HepG2 (cell line): Measurements from ENCODE around the gene TTLL8. TPM values are rescaled to one million over a fixed set of nuclear protein-coding genes. Genes with fewer than 3 reads are reported as not detected.

Source experiments
- ATF1 ChIP-seq: IDR thresholded peaks from 2 replicates; pipeline ENCODE4 v1.6.1; 2016; ENCODE audit warnings: mild to moderate bottlenecking, control low read depth
- CHCHD3 ChIP-seq: sonication (generic); formaldehyde crosslinking; IDR thresholded peaks from 2 replicates; pipeline ENCODE4 v1.8.0; 2022; ENCODE audit warnings: mild to moderate bottlenecking, missing genetic modification reagents, moderate library complexity
- GTF3A ChIP-seq: sonication (generic); formaldehyde crosslinking; conservative IDR thresholded peaks from 2 replicates; pipeline ENCODE4 v1.4.0; 2020; ENCODE audit warnings: mild to moderate bottlenecking, missing genetic modification reagents
- HOXA5 ChIP-seq: sonication (generic); formaldehyde crosslinking; IDR thresholded peaks from 2 replicates; pipeline ENCODE4 v1.4.0; 2020; ENCODE audit warnings: missing genetic modification reagents
- NFKB2 ChIP-seq: sonication (generic); formaldehyde crosslinking; IDR thresholded peaks from 2 replicates; pipeline ENCODE4 v1.4.0; 2020; ENCODE audit warnings: missing genetic modification reagents, borderline replicate concordance
- NKX3-1 ChIP-seq: sonication (generic); formaldehyde crosslinking; IDR thresholded peaks from 2 replicates; pipeline ENCODE4 v1.5.0; 2020; ENCODE audit warnings: missing genetic modification reagents
- PRMT3 ChIP-seq: sonication (generic); formaldehyde crosslinking; IDR thresholded peaks from 2 replicates; pipeline ENCODE4 v1.8.1; 2022; ENCODE audit warnings: low read depth, mild to moderate bottlenecking, moderate library complexity, missing genetic modification reagents, borderline replicate concordance
- SCMH1 ChIP-seq: sonication (generic); formaldehyde crosslinking; IDR thresholded peaks from 2 replicates; pipeline ENCODE4 v1.9.0; 2021; ENCODE audit warnings: missing genetic modification reagents, mild to moderate bottlenecking, borderline replicate concordance
- SMAD1 ChIP-seq: sonication (generic); formaldehyde crosslinking; IDR thresholded peaks from 2 replicates; pipeline ENCODE4 v1.4.0; 2020; ENCODE audit warnings: missing genetic modification reagents, low read depth, mild to moderate bottlenecking, borderline replicate concordance
- SMARCC2 ChIP-seq: fragments of 450-650 bp; IDR thresholded peaks from 2 replicates; pipeline ENCODE4 v1.6.1; 2017; ENCODE audit warnings: antibody characterized with exemption, mild to moderate bottlenecking
- TCF12 ChIP-seq, 2 experiments: fragments of 450-650 bp in 1 of 2; sonication (generic) in 1 of 2; formaldehyde crosslinking in 1 of 2; IDR thresholded peaks; 2 replicates each; pipeline versions ENCODE4 v1.6.1 to v1.8.0; 2017 to 2022; ENCODE audit warnings: antibody characterized with exemption in 1 of 2, mild to moderate bottlenecking in 1 of 2, missing genetic modification reagents in 1 of 2, moderate library complexity in 1 of 2
- TEF ChIP-seq: sonication (generic); formaldehyde crosslinking; IDR thresholded peaks from 2 replicates; pipeline ENCODE4 v1.5.0; 2020; ENCODE audit warnings: missing genetic modification reagents
- U2AF2 ChIP-seq: fragments of 200-400 bp; formaldehyde crosslinking; IDR thresholded peaks from 2 replicates; pipeline ENCODE4 v1.6.1; 2017; ENCODE audit warnings: low read depth, mild to moderate bottlenecking, low read length
- ZFP36L2 ChIP-seq: sonication (generic); formaldehyde crosslinking; IDR thresholded peaks from 2 replicates; pipeline ENCODE4 v1.4.0; 2020; ENCODE audit warnings: missing genetic modification reagents
- ZKSCAN5 ChIP-seq: sonication (generic); formaldehyde crosslinking; IDR thresholded peaks from 2 replicates; pipeline ENCODE4 v1.5.1; 2020; ENCODE audit warnings: mild to moderate bottlenecking, missing genetic modification reagents
- ZNF10 ChIP-seq: sonication (generic); formaldehyde crosslinking; IDR thresholded peaks from 2 replicates; pipeline ENCODE4 v1.4.0; 2020; ENCODE audit warnings: mild to moderate bottlenecking, low read depth, missing genetic modification reagents, borderline replicate concordance
- ZNF513 ChIP-seq: sonication (generic); formaldehyde crosslinking; conservative IDR thresholded peaks from 2 replicates; pipeline ENCODE4 v1.5.0; 2020; ENCODE audit warnings: missing genetic modification reagents
- ZNF552 ChIP-seq: sonication (generic); formaldehyde crosslinking; IDR thresholded peaks from 2 replicates; pipeline ENCODE4 v1.9.0; 2022; ENCODE audit warnings: missing genetic modification reagents, mild to moderate bottlenecking, borderline replicate concordance
- ZNF749 ChIP-seq: sonication (generic); formaldehyde crosslinking; IDR thresholded peaks from 2 replicates; pipeline ENCODE4 v1.8.0; 2022; ENCODE audit warnings: mild to moderate bottlenecking, missing genetic modification reagents, moderate library complexity, borderline replicate concordance
- polyA plus RNA-seq, 8 experiments: library from polyadenylated mRNA; depleted of rRNA in 3 of 8; stranded (reverse) in 7 of 8; unstranded in 1 of 8; fragments of >200 nt; fragmentation: Illumina TruSeq in 4 of 8; extraction: Trizol in 4 of 8; gene quantifications; 2 replicates each; pipeline versions ENCODE4 v1.2.1 to v1.2.3, GENCODE V29; 2011 to 2016; ENCODE audit warnings: low read depth in 4 of 8, missing spikeins in 1 of 8, mixed read lengths in 1 of 8; ENCODE audit not compliant: insufficient read depth in 1 of 8
- total RNA-seq, 5 experiments: library from RNA; depleted of rRNA; stranded (reverse); fragments of >200 nt; fragmentation: Illumina TruSeq; extraction: Trizol; gene quantifications; 2 replicates each; pipeline ENCODE4 v1.2.3, GENCODE V29; 2016; ENCODE audit warnings: low read depth in 1 of 5
- TF ChIP-seq, protein P1 (sequence below): sonication (generic); formaldehyde crosslinking; IDR thresholded peaks from 2 replicates; pipeline ENCODE4 v1.4.0; 2020; ENCODE audit warnings: missing genetic modification reagents, low read depth, mild to moderate bottlenecking, borderline replicate concordance
- TF ChIP-seq, protein P2 (sequence below): sonication (generic); formaldehyde crosslinking; IDR thresholded peaks from 2 replicates; pipeline ENCODE4 v1.4.0; 2020; ENCODE audit warnings: missing genetic modification reagents
- TF ChIP-seq, protein P3 (sequence below): sonication (generic); formaldehyde crosslinking; IDR thresholded peaks from 2 replicates; pipeline ENCODE4 v1.4.0; 2020; ENCODE audit warnings: missing genetic modification reagents

TTLL8 gene
- total and polyA plus RNA-seq, 2 of the 13 experiments (the other 11 are each of a cell fraction or from before 2014, with no cell fraction given): not detected

- no peak for TF ChIP-seq ZNF513 (CRISPR knock-in tag)
- TF ChIP-seq ZKSCAN5 (CRISPR knock-in tag): no peak
- TF ChIP-seq U2AF2: peak; percentile 59; the same call in 1 of the 2 replicates
- TF ChIP-seq CHCHD3 (CRISPR knock-in tag): peak; percentile 80; the same call in 1 of the 2 replicates
- TF ChIP-seq SCMH1 (CRISPR knock-in tag): no peak
- peak; percentile 67; the same call in 1 of the 2 replicates for TF ChIP-seq HOXA5
- TF ChIP-seq NKX3-1 (CRISPR knock-in tag): peak; percentile 61; the same call in 1 of the 2 replicates
- no peak for TF ChIP-seq SMARCC2
- TF ChIP-seq, protein P1, sequence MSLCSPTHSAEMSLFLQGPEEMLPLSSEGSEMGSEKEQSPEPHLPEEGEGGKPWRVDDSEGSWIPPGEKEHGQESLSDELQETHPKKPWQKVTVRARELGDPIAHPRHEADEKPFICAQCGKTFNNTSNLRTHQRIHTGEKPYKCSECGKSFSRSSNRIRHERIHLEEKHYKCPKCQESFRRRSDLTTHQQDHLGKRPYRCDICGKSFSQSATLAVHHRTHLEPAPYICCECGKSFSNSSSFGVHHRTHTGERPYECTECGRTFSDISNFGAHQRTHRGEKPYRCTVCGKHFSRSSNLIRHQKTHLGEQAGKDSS (CRISPR knock-in tag): peak; percentile 95
- no peak for TF ChIP-seq ZNF552
- TF ChIP-seq ZNF749 (CRISPR knock-in tag): 0 out of 2 replicates have a peak, but pooled peaks have one; percentile 65
- TF ChIP-seq NFKB2 (CRISPR knock-in tag): peak; percentile 84; the same call in 1 of the 2 replicates
- peak; percentile 23; the same call in 1 of the 2 replicates for TF ChIP-seq TEF (CRISPR knock-in tag)
- no peak for TF ChIP-seq TCF12 (IDR thresholded peaks at IDR 0.05)
- no peak for TF ChIP-seq TCF12 (CRISPR knock-in tag; IDR thresholded peaks at IDR 0.05)
- TF ChIP-seq GTF3A: 0 out of 2 replicates have a peak, but pooled peaks have one; percentile 47
- peak; percentile 85 for TF ChIP-seq ATF1 (CRISPR knock-in tag)
- TF ChIP-seq, protein P2, sequence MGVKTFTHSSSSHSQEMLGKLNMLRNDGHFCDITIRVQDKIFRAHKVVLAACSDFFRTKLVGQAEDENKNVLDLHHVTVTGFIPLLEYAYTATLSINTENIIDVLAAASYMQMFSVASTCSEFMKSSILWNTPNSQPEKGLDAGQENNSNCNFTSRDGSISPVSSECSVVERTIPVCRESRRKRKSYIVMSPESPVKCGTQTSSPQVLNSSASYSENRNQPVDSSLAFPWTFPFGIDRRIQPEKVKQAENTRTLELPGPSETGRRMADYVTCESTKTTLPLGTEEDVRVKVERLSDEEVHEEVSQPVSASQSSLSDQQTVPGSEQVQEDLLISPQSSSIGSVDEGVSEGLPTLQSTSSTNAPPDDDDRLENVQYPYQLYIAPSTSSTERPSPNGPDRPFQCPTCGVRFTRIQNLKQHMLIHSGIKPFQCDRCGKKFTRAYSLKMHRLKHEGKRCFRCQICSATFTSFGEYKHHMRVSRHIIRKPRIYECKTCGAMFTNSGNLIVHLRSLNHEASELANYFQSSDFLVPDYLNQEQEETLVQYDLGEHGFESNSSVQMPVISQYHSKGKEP (CRISPR knock-in tag): no peak
- no peak for TF ChIP-seq ZFP36L2 (CRISPR knock-in tag)
- TF ChIP-seq SMAD1 (CRISPR knock-in tag): no peak
- TF ChIP-seq PRMT3 (CRISPR knock-in tag): peak; percentile 49; the same call in 1 of the 2 replicates
- TF ChIP-seq ZNF10 (CRISPR knock-in tag): no peak
- TF ChIP-seq, protein P3, sequence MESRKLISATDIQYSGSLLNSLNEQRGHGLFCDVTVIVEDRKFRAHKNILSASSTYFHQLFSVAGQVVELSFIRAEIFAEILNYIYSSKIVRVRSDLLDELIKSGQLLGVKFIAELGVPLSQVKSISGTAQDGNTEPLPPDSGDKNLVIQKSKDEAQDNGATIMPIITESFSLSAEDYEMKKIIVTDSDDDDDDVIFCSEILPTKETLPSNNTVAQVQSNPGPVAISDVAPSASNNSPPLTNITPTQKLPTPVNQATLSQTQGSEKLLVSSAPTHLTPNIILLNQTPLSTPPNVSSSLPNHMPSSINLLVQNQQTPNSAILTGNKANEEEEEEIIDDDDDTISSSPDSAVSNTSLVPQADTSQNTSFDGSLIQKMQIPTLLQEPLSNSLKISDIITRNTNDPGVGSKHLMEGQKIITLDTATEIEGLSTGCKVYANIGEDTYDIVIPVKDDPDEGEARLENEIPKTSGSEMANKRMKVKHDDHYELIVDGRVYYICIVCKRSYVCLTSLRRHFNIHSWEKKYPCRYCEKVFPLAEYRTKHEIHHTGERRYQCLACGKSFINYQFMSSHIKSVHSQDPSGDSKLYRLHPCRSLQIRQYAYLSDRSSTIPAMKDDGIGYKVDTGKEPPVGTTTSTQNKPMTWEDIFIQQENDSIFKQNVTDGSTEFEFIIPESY (CRISPR knock-in tag): peak; percentile 76; the same call in 1 of the 2 replicates
Measured at GRCh38 chr22:49970528-49971231, 87.4 kb downstream of the TTLL8 start (continued).
